Measurements from ENCODE around the gene ARVCF. TPM values are rescaled to one million over a fixed set of nuclear protein-coding genes. Genes with fewer than 3 reads are reported as not detected.

ARVCF gene
- total RNA-seq, 1 donor from 2014 or later: 4.1 TPM

Other genes with a start within 250 kb of the ARVCF start
- 21.1 and 21.4 TPM in 2 replicates for gene GNB1L, start 161.9 kb downstream of the ARVCF start, total RNA-seq
- gene RTL10, start 161.9 kb downstream of the ARVCF start, total RNA-seq: 20.0 and 23.4 TPM in 2 replicates
- gene COMT, start 75.1 kb downstream of the ARVCF start, total RNA-seq: 104 and 110 TPM in 2 replicates
- 18.4 and 23.5 TPM in 2 replicates for gene TXNRD2, start 75.0 kb downstream of the ARVCF start, total RNA-seq
- gene TANGO2, start 4.3 kb upstream of the ARVCF start, total RNA-seq: 27.1 and 31.5 TPM in 2 replicates
- 73.2 and 74.2 TPM in 2 replicates for gene DGCR8, start 63.4 kb upstream of the ARVCF start, total RNA-seq
- 488 and 500 TPM in 2 replicates for gene RANBP1, start 99.3 kb upstream of the ARVCF start, total RNA-seq
- 125 and 135 TPM in 2 replicates for gene TRMT2A, start 100.4 kb upstream of the ARVCF start, total RNA-seq
- gene ZDHHC8, start 115.0 kb upstream of the ARVCF start, total RNA-seq: 95.2 and 100 TPM in 2 replicates
- 0.14 TPM in 1 of 2 replicates, not detected in the other for gene CCDC188, start 134.2 kb upstream of the ARVCF start, total RNA-seq

All from activated CD4-positive, alpha-beta T cell treated with anti-CD3 and anti-CD28 coated beads, Interleukin-2, amount 10 ng/mL, durations not matched to agents 24 days and 14 days (primary cell).